Breast epithelium (tissue), 4 donors: ENCODE data around the gene CCDC175. TPM values are rescaled to one million over a fixed set of nuclear protein-coding genes. Genes with fewer than 3 reads are reported as not detected.

Source experiments
- DNase-seq, 2 donors: peaks; one replicate each; pipeline ENCODE4 v3.0.0-alpha.2; 2019; ENCODE audit warnings: low spot score in 2 of 2
- H3K27ac ChIP-seq, 2 donors: fragments of 200-600 bp; sonication (generic) in 1 of 2; one replicate each; pipeline ENCODE4 v1.5.1; 2016 to 2019; ENCODE audit warnings: mild to moderate bottlenecking in 1 of 2
- H3K27me3 ChIP-seq, 2 donors: fragments of 200-600 bp; sonication (generic) in 1 of 2; one replicate each; pipeline versions ENCODE4 v1.5.1 to v1.6.0; 2017 to 2019; ENCODE audit warnings: control low read depth in 1 of 2, mild to moderate bottlenecking in 1 of 2
- H3K36me3 ChIP-seq: fragments of 200-600 bp; one replicate; pipeline ENCODE4 v1.5.1; 2019
- H3K4me1 ChIP-seq, 2 donors: fragments of 200-600 bp; sonication (generic); one replicate each; pipeline ENCODE4 v1.5.1; 2016 to 2019; ENCODE audit warnings: control low read depth in 1 of 2
- H3K4me3 ChIP-seq, 3 donors: fragments of 200-600 bp; sonication (generic); 1 replicate in 2 of 3; 2 replicates in 1 of 3; pipeline ENCODE4 v1.5.1; 2016 to 2019; ENCODE audit warnings: mild to moderate bottlenecking in 3 of 3, moderate library complexity in 2 of 3
- H3K9me3 ChIP-seq, 2 donors: fragments of 200-600 bp; sonication (generic) in 1 of 2; one replicate each; pipeline ENCODE4 v1.5.1; 2016 to 2019; ENCODE audit warnings: control low read depth in 1 of 2
- CTCF ChIP-seq, 3 donors: fragments of 450-650 bp; IDR thresholded peaks; one replicate each; pipeline ENCODE4 v1.5.1; 2016 to 2017; ENCODE audit warnings: antibody characterized with exemption in 3 of 3, mild to moderate bottlenecking in 3 of 3, moderate library complexity in 3 of 3
- POLR2A ChIP-seq: fragments of 450-650 bp; IDR thresholded peaks from one replicate; pipeline ENCODE4 v1.6.1; 2016; ENCODE audit warnings: antibody characterized with exemption, mild to moderate bottlenecking, moderate library complexity
- POLR2AphosphoS5 ChIP-seq, 3 donors: sonication (generic); formaldehyde crosslinking; IDR thresholded peaks; one replicate each; pipeline ENCODE4 v1.6.1; 2017; ENCODE audit warnings: antibody characterized with exemption in 3 of 3
- intact Hi-C: fragments of 100-400 bp; cut with DNase I; formaldehyde crosslinking; loops from one replicate; pipeline ENCODE4 v1.15.1; 2023; ENCODE audit warnings: low total_unique reads
- total RNA-seq, 3 donors: library from RNA; depleted of rRNA; stranded (reverse); fragments of >200 nt; gene quantifications; one replicate each; pipeline ENCODE4 v1.1.0, GENCODE V29; 2016

The CCDC175 gene
- total RNA-seq, 3 donors from 2014 or later = 0.33 TPM; not detected in 2

- intact Hi-C loops = no loop called here
- Histone ChIP-seq H3K27ac (no peak overlapping the region), H3K27me3 (no peaks in the 10 kb centered on the region), H3K4me1 (no peaks in the 10 kb centered on the region), H3K4me3 (no peak overlapping the region), H3K36me3 (no peaks in the 10 kb centered on the region), H3K9me3 (peaks cover 0 to 9% of the 10 kb centered on the region in 2 donors)
- TF ChIP-seq POLR2A (no peak), POLR2AphosphoS5 (IDR thresholded peaks at IDR 0.05) (no peak), CTCF (IDR thresholded peaks at IDR 0.05) (no peak)
- DNase-seq = no peak
Observed at GRCh38 chr14:59532419-59532818, 44.2 kb downstream of the CCDC175 start.

GRCh38 chr14:59530349-59530748 lies 46.3 kb downstream of the CCDC175 start:
- H3K27me3 ChIP-seq = no peaks in the 10 kb centered on the region
- H3K9me3 ChIP-seq = peaks cover 0 to 9% of the 10 kb centered on the region in 2 donors
- no peak overlapping the region for H3K4me3 ChIP-seq
- no peaks in the 10 kb centered on the region for H3K36me3 ChIP-seq
- DNase-seq = no peak
- H3K4me1 ChIP-seq = no peaks in the 10 kb centered on the region
- H3K27ac ChIP-seq = no peak overlapping the region
- intact Hi-C loops = no loop called here
- TF ChIP-seq POLR2AphosphoS5 (IDR thresholded peaks at IDR 0.05) = no peak
- TF ChIP-seq POLR2A = no peak
- TF ChIP-seq CTCF (IDR thresholded peaks at IDR 0.05) = no peak

GRCh38 chr14:59529189-59529588 lies 47.4 kb downstream of the CCDC175 start:
- DNase-seq = no peak
- TF ChIP-seq CTCF (IDR thresholded peaks at IDR 0.05) (no peak), POLR2A (no peak), POLR2AphosphoS5 (IDR thresholded peaks at IDR 0.05) (no peak)
- Histone ChIP-seq H3K9me3 (peaks cover 0 to 9% of the 10 kb centered on the region in 2 donors), H3K4me1 (no peaks in the 10 kb centered on the region), H3K36me3 (no peaks in the 10 kb centered on the region), H3K4me3 (no peak overlapping the region), H3K27me3 (no peaks in the 10 kb centered on the region), H3K27ac (no peak overlapping the region)
- intact Hi-C loops = no loop called here

GRCh38 chr14:59520224-59520623 lies 56.4 kb downstream of the CCDC175 start:
- intact Hi-C loops = no loop called here
- no peak overlapping the region for H3K27ac ChIP-seq
- H3K36me3 ChIP-seq = no peaks in the 10 kb centered on the region
- H3K4me1 ChIP-seq = no peaks in the 10 kb centered on the region
- no peak for DNase-seq
- no peaks in the 10 kb centered on the region for H3K9me3 ChIP-seq
- TF ChIP-seq POLR2AphosphoS5 (IDR thresholded peaks at IDR 0.05) (no peak), CTCF (IDR thresholded peaks at IDR 0.05) (no peak), POLR2A (no peak)
- H3K4me3 ChIP-seq = no peak overlapping the region
- H3K27me3 ChIP-seq = no peaks in the 10 kb centered on the region

GRCh38 chr14:59511916-59512575 lies 64.6 kb downstream of the CCDC175 start:
- no peak for TF ChIP-seq POLR2AphosphoS5 (IDR thresholded peaks at IDR 0.05)
- TF ChIP-seq POLR2A = no peak
- no peak for TF ChIP-seq CTCF (IDR thresholded peaks at IDR 0.05)
- Histone ChIP-seq H3K9me3 (no peaks in the 10 kb centered on the region), H3K27ac (no peak overlapping the region), H3K36me3 (no peaks in the 10 kb centered on the region), H3K4me1 (no peaks in the 10 kb centered on the region), H3K4me3 (no peak overlapping the region), H3K27me3 (no peaks in the 10 kb centered on the region)
- DNase-seq = no peak
- intact Hi-C loops = no loop called here
